NCI-H2196 (cell line): ENCODE measurements around the gene PLCG1.
A peak's percentile ranks its signal among the peaks of the same experiment; 100 is the strongest.

ENCODE experiments used
- DNase-seq: peaks from one replicate; lab custom pipeline; 2025; ENCODE audit not compliant: unreplicated experiment; lab: John Stamatoyannopoulos, UW

PLCG1 gene

DNA sequence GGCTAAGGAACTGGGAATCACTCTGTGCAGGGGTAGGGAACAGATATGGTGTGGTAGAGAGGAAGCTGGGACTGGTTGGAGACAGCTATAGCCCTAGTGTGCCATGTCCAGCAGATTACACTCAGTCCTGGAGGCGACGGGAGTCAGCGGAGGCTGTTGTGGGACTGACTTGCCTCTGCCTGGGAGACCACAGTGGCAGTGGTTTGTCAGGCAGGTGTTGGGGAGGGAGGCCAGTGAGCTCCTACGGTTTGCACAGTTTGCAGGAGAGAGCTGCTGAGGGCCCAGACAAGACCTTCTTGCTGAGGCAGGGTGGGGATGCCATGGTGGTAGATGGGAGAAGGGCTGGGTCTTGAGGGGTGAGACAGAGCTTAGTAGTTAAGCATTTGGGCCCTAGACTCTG, 4.9 kb downstream of the PLCG1 start:
- DNase-seq: no peak

DNA sequence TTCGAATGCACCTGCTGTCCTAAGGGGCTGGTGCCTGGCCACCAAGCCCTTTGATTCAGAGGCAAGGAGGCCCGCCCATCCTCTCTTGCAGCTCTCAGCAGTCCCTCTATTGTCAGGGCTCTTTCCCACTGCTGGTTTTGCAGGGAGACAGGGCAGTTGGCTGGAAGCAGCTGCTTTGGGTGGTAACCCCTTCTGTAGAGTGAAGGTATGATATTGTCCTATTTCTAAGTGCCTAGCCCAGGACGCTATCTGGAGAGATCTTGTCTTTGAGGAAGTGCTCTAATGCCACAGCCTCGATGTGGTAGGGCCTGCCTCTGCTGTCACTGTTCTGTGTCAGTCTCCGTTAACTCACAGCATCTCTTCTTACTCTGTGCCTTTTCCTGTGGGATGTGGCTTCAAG, 5.6 kb downstream of the PLCG1 start:
- no peak for DNase-seq

DNA sequence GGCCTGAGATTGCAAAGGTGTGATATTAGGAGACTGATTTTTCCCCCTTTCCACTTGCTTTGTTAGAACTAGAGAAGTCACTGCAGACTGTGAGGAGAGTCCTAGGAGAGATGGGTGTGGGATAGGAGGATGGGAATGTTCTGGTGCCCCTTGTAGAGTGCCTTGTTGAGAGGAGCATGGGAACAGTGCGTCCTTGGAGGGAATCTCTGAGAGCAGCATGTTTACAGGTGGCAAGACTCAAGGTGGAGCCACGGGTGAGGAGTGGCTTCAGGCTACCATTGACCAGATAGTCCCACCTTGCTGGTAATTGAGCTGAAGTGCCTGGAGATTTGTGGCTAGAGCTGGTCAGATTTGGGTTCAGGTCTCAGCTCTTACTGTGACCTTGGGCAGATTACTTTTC, 6.0 kb downstream of the PLCG1 start:
- DNase-seq: no peak

DNA sequence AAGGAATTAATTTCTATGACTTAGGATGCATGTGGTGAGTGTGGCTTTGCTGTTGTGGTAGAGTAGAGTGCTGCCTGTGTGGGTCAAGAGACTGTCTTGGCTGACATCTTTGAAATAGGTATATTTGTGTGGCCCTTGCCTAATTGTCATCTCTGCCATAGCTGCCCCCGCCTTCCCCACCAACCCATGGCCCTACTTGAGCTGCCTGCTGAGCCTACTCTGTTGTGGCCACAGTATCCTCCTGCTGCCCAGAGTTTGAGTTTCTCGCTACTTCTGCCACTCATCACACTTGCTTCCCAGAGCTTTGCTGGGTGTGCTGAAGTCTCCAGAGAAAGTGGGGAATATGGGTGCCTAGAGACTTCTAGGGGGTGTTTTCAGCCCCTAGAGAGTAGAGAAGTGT, 8.0 kb downstream of the PLCG1 start:
- DNase-seq: no peak

DNA sequence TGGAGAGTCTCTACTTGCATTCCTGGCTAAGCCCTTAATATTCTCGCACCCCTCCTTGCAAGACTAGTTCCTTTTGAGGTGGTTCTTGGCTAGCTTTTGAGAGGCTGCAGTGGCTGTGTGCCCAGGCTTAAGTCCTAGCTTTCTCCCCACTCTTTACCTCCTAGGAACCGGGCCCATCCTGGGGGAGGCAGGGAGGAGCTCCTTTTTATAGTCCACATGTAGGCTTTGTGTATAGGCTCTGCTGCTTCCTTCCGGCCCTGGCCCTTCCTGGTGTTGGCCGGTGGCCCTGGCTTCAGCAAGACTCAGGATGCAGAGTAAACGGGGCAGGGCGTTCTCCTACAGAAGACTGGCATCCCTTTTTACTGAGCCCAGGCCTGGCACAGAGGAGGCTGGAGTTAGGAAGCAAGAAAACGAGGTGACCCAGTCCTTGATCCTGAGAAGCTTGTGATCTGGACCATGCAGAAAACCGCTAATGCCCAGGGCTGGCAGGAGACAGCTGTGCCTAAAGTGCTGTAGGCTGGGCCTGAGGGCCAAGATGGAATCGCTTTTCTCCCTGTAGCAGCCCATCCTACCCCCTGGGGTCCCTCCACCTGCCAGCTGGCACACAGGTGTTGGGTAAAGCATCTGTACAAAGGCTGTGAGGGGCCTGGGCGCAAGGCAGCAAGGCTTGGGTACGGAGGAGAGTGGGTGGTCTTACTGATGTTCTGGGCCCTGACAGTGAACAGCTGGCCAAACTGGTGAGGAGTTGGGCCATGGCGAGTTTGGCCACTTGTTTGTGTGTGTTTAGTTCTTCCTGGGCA, 8.7 kb downstream of the PLCG1 start:
- DNase-seq: no peak

DNA sequence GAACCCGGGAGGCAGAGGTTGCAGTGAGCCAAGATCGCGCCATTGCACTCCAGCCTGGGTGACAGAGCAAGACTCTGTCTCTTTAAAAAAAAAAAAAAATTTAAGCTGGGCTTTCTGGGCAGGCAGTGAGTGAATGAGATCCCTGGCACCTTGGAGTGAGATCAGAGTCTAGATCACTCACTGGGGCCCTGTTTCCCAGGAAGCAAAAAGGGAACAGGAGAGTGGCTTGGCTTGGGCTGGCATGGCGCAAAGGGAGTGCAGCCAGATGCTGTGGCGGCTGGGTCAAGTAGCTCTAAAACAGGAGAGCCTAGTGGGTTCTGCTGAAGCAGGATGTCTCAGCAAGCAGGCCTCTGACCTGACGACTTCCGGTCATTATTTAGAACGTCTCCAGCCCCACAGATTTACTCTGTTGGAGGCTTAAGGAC, 10.4 kb downstream of the PLCG1 start:
- peak; percentile 15 for DNase-seq

DNA sequence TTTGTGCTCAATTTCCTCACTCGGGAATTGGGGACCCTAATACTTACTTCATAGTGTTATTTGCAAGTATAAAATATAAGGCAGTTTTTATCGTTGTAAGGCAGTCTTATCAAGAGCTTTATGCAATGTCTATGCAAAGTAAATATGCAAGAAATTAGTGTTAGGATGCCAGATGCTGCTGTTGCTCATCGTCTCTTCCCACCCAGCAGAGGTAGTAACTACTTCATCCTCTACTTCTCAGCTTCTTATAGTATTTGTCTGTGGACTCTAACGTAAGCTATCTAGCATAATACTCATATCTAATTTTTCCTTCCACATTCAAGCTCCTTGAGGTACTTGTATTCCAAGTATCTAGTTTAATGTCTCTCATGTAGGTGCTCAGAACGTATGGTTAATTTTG, 11.6 kb downstream of the PLCG1 start:
- no peak for DNase-seq

DNA sequence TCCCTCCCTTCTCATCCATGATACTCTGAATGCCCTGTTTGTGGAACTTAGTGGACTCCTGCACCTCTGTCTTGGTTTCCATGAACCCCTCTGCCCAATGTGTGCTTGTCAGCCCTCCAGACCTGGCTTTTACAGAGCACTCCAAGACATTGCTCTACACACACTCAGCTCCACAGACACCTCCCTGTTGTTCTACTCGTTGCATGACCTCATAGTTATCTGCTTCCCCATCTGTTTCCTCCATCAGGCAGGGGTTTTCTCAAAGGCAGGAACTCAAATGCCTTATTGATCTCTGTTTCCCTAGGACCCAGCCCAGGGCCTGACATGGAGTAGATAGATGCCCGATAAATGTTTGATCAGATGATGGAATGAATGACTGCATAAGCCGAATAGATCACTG, 13.3 kb downstream of the PLCG1 start:
- no peak for DNase-seq

DNA sequence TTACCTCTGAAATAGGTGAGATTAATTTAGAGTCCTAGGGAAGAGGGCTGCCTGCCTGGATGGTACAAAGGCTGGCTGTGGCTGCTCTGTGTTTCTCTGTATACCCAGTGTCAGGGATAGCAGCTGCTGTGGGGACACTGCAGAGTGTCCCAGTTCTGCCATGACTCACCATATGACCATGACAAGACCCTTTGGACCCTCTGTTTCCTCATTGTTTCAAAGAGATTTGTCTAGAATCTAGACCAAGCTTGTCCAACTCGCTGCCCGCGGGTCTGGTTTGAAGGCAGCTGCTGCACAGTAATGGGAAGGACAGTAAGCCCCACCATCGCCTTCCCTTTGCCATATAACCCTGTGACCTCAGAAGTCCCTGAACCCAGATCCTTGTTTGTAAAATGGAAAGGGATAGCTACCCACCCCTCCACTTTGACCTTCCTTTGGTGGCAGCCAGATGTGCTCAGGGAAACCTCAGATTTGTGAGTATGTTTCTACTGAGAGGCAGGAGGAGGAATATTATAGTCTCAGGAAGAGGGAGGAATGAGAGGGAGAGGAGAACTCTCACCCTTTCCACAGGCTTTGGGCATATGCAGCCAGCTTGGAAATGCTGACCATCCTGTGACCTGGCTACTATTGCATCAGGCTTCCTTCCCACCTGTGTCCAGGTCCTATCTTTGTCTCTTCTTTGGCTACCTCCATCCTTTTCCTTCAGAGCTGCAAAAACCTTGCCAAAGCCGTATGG, 14.0 kb downstream of the PLCG1 start:
- no peak for DNase-seq

DNA sequence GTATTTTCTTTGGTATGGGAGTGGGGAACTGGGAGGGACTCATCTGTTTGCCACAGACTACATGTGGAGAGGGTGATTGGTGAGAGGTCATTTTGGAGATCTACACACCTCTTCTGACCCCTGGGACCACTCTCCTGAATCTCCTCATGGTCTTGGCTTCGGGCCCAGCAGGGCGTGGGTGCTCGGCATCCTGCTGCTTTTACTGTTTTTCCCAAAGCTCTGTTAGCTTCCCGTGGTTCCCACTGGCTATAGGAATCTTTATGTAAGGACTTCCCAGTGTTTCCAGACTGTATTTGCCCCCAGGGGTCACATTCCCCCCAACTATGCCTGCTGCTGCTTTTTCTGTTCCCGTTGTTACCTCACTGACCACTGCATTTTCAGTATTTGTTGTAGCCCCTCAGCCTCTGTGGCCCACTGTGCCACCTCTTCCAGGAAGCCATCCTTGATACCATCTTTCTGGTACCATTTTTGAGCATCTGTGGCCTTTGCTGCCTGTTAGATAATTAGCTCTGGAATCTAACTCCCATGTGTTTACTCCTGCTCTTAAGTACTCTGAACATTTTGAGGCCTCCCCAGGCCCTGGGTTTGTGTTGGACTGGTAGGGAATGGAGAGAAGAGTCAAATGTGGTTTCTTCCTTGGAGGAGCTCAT, 14.9 kb downstream of the PLCG1 start:
- no peak for DNase-seq

DNA sequence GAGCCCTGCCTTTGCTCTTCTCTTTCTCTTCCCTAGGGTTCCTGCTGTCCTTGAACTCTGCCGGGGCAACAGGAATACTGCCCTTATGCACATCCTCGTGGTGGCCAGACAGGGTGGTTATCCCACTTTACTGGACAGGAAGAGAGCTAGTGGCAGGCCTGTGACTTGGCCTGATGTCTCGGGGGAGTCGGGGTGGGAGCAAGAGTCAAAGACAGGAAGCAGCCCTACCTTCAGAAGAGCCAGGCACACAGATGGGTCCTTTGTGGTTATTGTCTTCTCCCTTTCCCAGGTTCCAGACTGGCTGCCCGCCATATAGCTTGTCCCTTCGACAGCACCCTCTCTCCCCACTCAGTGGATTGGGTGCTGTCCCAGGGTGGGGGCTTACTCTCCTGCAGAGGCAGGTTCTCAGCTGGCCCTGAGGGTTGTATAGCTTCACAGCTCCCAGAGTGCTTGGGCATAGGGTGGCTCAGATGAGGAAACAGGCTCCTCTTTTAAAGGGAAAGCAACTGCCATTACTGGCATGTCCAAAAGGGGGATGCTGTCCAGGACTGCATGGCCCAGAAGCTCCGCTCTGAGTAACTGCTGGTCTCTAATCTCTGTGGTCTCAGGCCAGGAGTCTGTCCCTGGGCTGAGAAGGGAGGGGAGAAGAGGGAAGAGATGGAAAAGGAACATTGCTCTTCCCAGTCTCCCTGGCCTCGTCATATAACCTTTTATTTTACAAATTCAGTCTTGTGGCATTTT, 17.3 kb downstream of the PLCG1 start:
- DNase-seq: no peak

DNA sequence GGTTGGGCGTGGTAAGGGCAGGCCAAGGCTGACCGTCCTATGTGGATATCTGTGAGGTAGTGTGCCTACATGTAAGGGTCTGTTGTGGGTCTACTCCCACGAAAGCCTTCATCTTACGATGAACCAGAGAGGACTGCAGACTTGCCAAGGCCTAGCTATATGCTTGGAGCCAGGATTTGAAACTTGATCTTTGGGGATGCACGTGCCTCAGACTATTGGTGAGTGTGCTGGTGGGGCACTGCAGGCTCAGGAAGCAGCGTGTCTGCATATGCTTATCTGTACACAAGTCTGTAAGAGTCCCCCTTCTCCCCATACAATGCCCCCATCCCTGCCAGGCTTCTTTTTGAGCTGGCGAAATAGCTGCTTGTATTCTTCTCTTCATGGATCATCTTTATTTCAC, 17.9 kb downstream of the PLCG1 start:
- no peak for DNase-seq

DNA sequence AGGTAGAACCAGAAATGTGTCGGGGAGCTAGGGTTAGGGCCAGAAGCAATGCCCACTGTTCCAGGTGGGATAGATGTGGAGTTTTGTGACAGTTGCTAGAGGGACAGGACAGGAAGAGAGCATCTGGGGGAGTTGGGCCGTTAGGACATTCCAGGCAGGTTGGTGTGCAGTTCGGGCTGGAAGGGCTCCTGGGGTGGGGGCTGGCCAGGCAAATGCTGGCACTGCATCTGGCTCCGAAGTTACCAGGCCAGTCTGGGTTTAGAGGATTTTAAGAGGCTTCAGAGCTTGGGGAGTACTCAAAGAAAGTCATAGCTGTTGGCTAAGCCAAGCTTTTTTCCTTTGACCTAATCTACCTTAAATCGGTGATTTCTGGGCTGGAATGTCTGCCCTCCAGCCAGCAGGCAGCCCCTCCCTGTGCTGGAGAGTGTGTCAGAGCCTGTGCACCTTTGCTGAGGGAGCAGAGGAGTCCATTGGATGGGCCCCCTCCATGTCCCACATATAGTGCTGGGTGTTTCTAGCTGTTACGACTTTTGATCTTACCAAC, 20.8 kb downstream of the PLCG1 start:
- no peak for DNase-seq

DNA sequence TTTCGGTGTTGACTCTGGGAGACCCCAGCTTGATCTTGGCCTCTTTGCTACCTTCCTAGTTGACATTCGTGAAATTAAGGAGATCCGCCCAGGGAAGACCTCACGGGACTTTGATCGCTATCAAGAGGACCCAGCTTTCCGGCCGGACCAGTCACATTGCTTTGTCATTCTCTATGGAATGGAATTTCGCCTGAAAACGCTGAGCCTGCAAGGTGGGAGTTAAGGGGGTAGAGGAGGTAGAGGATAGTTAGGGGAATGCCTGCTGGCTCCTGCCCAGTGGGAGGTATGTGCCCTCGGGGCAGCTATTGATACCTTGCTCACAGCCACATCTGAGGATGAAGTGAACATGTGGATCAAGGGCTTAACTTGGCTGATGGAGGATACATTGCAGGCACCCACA, 22.2 kb downstream of the PLCG1 start:
- no peak for DNase-seq

DNA sequence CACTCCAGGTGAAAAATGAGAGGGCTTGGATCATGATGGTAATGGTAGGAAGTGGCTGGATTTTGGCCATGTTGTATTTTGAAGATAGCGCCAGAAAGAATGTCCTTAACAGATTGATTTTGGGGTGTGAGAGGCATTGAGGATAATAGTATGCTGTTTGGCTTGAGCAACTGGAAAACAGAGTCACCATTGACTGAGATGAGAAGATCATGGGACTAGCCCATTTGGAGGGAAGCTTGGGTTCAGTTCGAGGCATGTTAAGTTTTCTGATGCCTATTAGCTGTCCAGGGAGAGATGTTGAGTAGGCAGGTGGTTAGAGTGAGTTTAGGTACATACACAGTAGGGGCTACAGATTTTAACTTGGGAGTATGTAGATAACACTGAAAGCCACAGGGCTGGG, 23.3 kb downstream of the PLCG1 start:
- no peak for DNase-seq

DNA sequence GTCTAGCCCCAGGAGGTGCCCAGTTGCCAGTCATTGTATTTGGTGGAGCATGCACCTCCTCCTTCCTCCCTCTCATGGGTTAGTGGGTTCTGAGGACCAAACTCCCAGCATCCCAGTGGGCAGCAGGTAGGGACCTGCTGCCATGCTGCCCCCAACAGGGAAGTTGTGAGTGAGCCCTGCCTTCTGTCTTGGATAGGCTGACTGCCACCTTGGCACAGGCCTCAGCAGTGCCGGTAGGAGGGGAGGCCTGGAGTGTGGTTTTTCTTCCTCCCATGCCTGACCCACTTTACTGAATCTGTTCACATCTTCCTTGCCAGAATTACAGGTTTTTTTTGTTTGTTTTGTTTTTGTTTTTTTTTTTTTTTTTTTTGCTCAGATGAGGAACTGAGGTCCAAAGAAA, 24.5 kb downstream of the PLCG1 start:
- no peak for DNase-seq

DNA sequence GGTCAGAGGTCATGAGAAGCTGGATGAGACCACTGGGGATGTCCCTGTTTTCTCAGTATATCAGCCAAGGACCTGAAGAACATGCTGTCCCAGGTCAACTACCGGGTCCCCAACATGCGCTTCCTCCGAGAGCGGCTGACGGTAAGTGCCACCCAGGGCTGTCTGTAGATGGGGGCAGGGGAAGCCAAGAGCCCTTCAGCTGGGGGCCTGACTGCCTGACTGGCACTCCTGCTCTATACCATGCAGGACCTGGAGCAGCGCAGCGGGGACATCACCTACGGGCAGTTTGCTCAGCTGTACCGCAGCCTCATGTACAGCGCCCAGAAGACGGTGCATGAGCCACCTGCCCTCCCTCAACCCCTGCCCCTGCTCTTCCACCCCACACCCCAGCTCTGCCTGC, 25.1 kb downstream of the PLCG1 start:
- no peak for DNase-seq

DNA sequence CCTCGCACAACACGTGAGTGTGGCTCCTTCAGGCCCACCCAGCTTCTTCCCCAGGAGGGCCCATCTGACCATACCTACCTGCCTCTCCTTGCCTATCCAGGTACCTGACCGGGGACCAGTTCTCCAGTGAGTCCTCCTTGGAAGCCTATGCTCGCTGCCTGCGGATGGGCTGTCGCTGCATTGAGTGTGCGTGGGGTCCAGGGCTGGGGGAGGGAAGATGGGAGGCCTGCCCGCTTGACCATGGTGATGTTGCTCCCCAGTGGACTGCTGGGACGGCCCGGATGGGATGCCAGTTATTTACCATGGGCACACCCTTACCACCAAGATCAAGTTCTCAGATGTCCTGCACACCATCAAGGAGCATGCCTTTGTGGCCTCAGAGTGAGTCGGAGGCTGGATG, 26.5 kb downstream of the PLCG1 start:
- no peak for DNase-seq

DNA sequence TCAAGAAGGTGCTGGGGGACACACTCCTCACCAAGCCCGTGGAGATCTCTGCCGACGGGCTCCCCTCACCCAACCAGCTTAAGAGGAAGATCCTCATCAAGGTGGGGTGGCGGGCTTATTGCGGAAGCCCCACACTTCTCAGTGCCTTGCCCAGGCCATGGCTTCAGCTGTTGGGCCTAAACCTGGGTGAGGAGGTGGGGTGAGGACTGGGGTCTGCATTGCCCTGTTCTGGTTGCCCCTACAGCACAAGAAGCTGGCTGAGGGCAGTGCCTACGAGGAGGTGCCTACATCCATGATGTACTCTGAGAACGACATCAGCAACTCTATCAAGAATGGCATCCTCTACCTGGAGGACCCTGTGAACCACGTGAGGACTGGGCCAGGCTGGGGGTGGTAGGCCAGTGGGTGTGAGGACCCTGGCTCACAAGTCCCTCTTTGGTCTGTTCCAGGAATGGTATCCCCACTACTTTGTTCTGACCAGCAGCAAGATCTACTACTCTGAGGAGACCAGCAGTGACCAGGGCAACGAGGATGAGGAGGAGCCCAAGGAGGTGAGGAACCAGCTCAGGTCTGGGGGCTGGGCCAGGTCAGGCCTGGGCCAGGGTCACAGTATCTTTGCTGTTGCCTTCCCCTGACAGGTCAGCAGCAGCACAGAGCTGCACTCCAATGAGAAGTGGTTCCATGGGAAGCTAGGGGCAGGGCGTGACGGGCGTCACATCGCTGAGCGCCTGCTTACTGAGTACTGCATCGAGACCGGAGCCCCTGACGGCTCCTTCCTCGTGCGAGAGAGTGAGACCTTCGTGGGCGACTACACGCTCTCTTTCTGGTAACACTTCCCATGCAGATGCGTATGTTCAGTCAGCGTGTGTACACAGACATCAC, 27.9 kb downstream of the PLCG1 start:
- DNase-seq: no peak
